ENCODE data around the gene TERT. TPM values are rescaled to one million over a fixed set of nuclear protein-coding genes. Genes with fewer than 3 reads are reported as not detected.

TERT gene
- total RNA-seq, 1 donor from 2014 or later = 0.17 TPM

DNA sequence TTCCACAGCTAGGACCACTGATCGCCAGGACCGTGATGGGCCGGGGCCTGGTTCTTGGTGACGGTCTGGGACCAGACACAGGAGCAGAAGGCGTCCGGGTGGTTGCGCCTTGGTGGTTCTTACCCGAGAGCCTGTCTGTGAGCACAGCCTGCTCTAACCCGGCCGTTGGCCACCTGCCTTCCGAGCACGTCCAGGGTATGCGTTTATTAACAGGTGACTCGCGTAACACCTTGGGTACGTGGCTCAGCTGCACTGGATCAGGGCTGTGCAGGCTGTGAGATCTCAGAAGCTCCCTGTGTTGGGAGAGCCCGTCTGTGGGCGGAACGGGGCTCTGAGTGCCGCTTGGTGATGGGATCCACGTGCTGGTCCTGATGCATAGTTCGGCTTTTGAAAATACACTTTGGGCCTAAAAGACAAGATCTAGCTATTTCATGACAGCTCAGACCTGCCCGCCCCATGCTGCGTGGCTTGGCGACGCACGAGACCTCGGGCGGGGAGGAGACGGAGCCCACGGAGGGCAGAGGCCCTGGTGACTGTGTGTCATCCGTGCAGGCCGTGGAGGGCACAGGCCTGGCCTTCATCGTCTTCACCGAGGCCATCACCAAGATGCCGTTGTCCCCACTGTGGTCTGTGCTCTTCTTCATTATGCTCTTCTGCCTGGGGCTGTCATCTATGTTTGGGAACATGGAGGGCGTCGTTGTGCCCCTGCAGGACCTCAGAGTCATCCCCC lies 76.4 kb downstream of the TERT start:
- DNase-seq = no peak

- no peak for DNase-seq
Observed at GRCh38 chr5:1217596-1218206, 77.2 kb downstream of the TERT start.

DNA sequence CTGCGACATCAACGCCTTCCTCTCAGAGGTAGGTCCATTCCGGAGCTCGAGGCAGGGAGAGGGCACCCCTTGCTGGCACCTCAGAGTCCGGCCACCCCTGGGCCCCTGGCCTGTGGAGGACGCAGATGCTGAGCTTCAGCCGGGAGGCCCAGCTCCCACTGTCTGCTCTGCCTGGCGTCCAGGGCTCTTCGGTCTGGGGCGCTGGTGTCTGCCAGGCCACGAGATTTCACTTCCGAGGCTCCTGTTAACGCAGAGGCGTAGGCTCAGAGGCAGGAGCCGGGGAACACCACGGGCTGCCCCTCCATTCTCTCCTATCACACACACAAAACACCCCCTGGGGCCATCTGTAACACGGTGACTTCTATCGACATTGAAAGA lies 78.0 kb downstream of the TERT start:
- no peak for DNase-seq

DNA sequence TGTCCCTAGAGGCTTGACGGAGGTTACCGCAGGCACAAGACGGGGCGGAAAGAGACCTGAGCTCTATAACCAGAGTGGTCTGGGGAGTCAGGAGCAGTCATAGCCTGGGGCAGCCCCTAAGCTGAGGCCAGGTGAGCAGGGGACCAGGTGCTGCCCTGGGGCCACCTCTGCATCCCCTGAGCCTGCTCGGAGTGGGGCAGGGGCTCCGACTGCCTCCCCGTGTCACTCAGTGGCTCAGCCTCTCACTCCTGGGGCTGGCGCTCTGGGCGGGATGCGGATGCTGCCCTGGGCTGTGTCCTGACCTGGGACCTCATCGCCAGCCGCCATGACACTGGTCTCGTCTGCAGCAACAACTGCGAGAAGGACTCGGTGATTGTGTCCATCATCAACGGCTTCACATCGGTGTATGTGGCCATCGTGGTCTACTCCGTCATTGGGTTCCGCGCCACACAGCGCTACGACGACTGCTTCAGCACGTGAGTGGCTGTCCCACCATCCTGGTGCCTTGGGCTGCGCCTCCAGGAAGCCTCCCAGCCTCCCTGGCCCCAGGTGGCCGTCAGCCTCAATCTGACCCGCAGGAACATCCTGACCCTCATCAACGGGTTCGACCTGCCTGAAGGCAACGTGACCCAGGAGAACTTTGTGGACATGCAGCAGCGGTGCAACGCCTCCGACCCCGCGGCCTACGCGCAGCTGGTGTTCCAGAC lies 78.5 kb downstream of the TERT start:
- DNase-seq = no peak

DNA sequence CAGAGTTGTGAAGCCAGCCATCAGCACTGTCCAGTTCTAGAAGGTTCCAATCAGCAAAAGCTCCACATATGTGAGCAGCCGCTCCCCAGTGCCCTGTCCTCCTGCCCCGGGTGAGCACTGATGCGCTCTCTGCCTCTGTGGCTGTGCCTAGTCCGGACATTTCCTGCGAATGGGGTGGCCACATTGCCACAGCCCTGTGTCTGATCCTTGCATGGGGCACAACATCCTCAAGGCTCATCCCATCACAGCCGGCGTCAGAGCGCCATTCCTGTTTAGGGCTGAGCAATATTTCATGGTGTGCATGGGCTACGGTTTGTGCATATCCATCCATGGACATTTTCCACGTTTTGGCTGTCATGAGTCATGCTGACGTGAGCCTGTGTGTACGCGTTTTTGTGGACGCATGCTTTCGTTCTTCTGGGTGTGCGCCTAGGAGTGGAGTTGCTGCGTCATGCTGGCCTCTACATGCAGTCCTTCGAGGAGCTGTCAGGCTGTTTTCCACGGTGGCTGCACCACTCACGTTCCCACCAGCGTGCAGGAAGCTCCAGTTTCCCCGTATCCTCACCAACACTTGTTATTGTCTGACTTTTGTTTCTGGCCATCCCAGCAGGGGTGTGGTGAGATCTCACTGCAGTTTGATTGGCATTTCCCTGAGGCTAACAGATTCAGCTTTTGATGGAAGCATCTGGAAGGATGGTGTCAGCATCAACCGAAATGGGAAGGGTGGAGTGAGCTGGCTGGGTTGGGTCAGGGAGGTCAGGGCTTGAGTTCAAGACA lies 79.4 kb downstream of the TERT start:
- no peak for DNase-seq

DNA sequence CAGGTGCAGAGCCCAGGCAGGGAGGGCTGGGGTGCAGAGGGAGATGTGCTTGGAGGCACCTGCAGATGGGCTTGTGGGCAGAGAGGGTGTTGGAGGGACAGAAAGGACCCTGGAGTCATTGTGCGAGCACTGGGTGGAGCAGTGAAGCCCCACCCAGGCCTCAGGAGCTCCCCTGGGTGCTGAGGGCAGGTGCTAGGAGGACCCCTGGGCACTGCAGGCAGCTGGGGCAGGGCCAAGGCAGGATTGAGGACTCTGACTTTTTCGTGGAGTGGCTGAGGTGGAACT lies 80.0 kb downstream of the TERT start:
- no peak for DNase-seq

GRCh38 chr5:1214163-1214935 lies 80.5 kb downstream of the TERT start:
- no peak for DNase-seq

- DNase-seq = no peak
Observed at GRCh38 chr5:1213508-1214162, 81.2 kb downstream of the TERT start.

- no peak for DNase-seq
Observed at GRCh38 chr5:1212881-1213280, 82.0 kb downstream of the TERT start.

DNA sequence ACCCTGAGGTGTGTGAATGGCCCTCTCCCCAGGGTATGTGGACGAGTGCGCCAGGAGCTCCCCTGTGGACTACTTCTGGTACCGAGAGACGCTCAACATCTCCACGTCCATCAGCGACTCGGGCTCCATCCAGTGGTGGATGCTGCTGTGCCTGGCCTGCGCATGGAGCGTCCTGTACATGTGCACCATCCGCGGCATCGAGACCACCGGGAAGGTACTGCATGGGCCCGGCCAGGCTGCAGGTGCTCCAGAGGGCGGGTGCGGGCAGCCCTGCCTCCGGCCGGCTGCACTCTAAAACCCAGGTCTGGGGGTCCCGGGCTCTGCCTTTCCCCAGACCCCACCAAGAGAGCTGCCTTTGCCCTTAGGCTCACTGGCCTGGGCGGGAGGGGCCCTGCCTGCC lies 82.6 kb downstream of the TERT start:
- no peak for DNase-seq

GRCh38 chr5:1211701-1212100 lies 83.2 kb downstream of the TERT start:
- no peak for DNase-seq

DNA sequence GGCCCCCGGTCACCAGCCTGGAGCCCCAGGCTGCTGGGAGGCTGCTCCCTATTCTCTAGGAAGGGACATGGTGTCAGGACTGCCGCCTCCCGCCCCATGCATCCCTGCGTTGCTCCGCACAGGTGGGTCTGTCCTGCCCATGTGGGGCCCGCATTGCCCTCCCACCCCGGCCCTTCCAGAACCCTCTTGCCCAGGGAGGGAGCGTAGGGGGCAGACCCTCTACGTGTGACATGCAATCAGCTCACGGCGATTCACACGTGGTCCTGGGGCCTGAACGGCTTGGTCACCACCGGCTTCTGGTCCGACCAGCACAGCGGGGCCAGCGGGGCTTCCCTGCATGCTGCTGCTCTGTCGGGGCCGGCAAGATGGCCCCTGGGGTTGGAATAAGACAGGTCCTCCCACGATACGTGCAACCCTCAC lies 84.0 kb downstream of the TERT start:
- no peak for DNase-seq

DNA sequence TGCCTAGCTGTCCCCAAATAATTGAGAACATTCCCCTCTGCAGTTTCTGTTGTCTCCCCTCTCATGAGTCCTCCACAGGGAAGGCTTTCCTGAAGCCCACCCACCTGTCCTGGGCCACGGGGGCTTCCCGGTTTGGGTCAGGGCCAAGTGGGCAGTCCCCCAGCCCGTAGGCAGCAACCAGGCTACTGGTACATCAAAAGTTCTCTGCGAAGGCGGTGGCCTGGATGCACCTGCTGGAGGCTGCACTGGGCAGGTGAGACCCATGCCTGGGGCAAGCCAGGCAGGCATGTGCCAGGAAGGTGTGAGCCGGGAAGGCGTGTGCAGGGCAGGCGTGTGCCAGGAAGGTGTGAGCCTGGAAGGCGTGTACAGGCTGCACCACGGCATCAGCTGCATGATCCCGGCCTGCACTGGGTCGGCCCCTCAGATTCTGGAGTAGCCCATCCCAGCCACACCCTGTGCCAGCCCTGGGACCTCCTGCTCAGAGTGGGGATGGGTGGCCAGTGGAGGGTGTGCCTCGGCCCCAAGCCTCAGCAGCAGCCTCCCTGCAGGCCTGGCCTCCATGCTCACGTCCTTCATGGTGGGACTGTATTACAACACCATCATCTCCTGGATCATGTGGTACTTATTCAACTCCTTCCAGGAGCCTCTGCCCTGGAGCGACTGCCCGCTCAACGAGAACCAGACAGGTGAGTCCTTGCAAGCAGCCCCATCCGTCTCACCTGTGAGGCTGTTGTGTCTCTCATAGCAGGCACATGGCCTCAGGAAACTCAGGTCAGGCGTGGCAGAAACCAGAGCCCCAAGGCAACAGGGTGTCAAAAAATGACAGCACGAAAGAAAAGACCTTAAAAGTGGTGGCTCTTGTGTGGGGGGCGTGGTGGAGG lies 84.7 kb downstream of the TERT start:
- no peak for DNase-seq

- no peak for DNase-seq
Observed at GRCh38 chr5:1209489-1209852, 85.4 kb downstream of the TERT start.

- DNase-seq = peak; percentile 66
Observed at GRCh38 chr5:1208743-1209488, 86.0 kb downstream of the TERT start.

DNA sequence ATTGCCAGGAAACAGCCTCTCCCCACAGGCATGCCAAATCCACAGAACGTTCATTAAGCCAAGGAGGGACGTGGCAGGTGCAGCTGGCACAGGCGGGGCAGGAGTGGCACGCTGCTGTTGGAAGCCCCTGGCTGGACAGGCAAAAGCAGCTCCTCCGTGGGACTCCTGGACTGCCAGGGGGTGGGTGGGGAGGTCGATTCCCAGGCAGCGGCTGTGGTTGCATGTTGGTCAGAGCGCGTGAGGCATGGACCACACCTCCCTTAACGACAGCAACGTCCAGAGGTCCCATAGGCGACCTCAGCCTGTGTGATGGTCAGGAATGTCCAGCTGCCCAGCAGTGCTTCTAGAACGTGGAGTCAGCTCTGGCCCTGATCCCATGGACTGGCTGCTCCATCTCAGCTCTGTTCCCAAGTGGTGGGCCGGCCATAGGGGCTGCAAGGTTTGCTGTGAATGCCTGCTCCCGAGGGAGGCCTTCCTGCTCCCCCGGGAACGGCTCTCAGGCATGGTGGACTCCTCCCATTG lies 86.6 kb downstream of the TERT start:
- DNase-seq = no peak

DNA sequence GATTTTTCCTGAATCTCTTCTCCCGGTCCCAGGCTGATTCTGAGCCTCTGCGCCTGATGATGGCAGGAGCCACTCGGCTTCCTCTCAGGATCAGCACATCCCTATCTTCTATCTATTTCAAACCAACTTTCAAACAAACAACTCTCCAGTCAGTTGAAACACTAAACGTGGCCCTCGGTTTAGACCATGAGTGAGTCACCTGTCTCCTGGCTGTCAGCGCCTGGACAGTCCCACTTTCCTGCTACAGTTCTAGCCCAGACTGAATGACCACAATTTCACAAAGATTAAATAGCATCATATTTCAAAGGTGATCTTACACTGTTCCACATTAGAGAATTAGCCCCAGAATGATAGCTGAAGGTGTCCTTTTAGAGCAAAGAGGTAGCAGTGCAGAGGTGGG lies 87.3 kb downstream of the TERT start:
- no peak for DNase-seq

GRCh38 chr5:1206521-1207412 lies 88.1 kb downstream of the TERT start:
- DNase-seq = no peak
